NCI-H345 treated with DMSO at 0.1 percent for 48 hours (cell line): ENCODE data around the gene BDNF.

Source experiments
- DNase-seq: peaks from one replicate; lab custom pipeline; 2025; ENCODE audit not compliant: unreplicated experiment; lab: John Stamatoyannopoulos, UW

Gene BDNF

GRCh38 chr11:27626938-27627586 lies 73.2 kb downstream of the BDNF start:
- no peak for DNase-seq

- no peak for DNase-seq
These were observed 73.9 kb downstream of the BDNF start for GRCh38 chr11:27626269-27626937.

GRCh38 chr11:27625347-27625912 lies 74.8 kb downstream of the BDNF start:
- DNase-seq = no peak

- DNase-seq = no peak
These were observed 76.2 kb downstream of the BDNF start for GRCh38 chr11:27623945-27624523.

GRCh38 chr11:27622541-27623300 lies 77.5 kb downstream of the BDNF start:
- DNase-seq = no peak

- no peak for DNase-seq
These were observed 78.7 kb downstream of the BDNF start for GRCh38 chr11:27621405-27622161.

GRCh38 chr11:27619763-27620335 lies 80.4 kb downstream of the BDNF start:
- DNase-seq = no peak

GRCh38 chr11:27619039-27619574 lies 81.1 kb downstream of the BDNF start:
- no peak for DNase-seq

- DNase-seq = no peak
These were observed 81.9 kb downstream of the BDNF start for GRCh38 chr11:27618281-27618915.

- no peak for DNase-seq
These were observed 83.5 kb downstream of the BDNF start for GRCh38 chr11:27616711-27617110.

GRCh38 chr11:27615833-27616232 lies 84.4 kb downstream of the BDNF start:
- no peak for DNase-seq

GRCh38 chr11:27614092-27614491 lies 86.2 kb downstream of the BDNF start:
- DNase-seq = no peak

DNA sequence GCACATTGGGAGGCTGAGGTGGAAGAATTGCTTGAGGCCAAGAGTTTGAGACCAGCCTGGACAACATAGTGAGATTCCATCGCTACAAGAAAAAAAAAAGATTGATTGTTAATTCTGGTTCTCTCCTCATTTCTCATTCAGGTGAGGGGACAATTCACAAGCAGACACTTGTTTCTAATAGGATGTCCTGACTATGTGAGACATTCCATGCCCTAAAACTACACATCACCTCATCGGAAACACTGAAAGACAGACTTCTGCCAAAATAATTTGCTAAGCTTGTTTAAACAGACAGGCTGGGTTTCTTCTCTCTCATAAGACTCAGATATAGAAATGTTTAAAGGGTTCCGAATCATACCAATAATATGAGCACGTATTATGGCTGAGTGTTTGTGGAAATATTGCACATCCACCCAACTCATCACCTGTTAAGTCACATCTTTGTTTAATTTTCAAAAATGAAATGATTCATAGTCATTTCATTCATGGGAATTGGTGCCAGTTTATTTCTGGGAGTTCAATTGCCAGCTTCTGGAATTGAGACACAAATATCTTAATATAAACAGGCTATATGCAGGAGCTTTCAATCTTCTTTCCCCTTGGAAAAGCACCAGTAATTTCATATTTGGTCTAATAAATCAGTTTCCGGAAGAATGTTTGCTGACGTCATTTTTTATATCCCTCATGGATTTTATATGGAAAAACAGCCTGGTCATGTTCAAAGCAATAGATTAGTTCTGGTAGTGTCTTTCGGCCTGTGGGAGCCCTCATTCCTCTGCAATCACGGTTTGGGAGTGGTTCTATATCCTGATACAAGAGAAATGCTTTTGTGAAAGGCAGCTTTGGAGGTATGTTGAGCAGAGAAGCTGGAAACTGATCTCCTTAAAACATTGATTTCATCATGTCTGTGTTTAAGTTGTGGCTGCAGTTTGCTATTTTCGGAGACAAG lies 87.0 kb downstream of the BDNF start:
- no peak for DNase-seq

DNA sequence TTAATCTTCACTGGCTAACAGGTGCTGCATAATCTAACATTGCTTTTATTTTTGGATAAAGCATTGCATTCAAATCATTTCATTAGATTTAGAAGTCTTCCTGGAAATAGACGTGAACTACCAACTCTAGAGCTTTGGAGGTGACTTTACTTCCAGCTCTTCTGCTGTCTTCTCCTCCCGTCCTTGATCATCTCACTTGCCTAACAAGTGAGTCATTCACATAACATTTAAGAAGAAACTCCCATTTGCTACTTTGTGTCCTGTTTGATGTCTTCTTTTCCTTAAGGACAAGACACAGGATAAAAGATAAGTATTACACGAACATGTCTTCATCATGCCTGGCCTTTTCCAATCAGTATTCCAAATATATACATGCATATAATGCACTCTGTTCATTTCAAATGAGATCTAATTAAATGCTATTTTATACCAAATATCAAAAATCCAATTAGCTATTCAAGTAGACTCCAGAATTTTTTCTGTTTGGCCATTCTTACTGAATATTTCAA lies 88.3 kb downstream of the BDNF start:
- no peak for DNase-seq

DNA sequence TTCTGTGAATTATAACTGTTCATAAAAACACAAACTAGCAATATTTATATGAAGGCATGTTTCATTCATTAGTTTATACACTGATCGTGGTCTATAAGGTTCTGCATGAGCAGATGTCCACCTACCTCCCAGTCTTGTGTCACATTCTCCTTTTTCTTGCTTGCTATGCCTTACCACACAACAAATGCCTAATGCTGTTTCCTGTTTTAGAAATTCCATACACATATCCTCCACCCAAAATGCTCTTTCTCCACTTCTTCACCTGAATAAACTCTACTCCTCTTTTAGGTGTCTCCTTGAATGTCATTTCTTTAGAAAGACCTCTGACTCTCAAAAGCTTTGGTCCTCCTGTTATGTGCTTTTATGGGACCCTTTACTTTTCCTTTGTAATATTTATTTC lies 88.9 kb downstream of the BDNF start:
- DNase-seq = no peak

GRCh38 chr11:27610946-27611345 lies 89.3 kb downstream of the BDNF start:
- no peak for DNase-seq

DNA sequence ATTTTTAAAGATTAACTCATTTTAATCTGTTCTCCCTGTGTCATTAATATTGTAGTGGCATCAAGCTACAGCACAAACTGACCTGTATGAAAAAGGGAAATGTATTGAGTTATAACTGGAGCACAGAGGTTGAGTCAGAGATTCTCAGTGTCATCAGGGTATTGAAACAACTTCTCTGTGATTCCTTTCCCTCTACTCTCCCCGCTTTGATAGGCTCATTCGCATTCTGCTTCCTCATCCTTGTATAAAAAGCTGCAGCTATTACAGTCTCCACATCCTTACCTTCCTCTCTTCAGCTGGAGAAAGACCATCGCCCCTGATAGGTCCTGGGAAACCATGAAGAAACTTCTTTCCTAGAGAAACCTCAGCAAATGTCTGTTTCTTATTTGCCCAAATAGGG lies 90.0 kb downstream of the BDNF start:
- DNase-seq = no peak

DNA sequence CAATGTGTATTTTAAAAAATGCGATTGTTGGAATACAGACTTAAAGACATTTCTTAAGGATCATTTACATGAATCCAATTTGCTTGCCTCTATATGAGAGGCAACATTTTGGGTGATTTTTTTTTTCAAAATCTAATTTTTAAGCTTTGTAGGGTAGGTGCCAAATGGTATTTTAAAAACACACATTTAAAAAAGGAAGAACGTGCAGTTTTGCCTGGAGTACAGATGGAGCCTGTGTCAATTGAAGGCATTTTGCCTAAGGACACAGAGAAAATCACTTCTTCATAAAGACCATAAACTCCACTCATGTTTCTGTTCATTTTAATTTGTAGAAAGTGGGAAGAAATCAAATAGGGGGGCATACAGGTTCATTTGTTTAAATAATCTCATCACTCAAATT lies 91.3 kb downstream of the BDNF start:
- no peak for DNase-seq
